T-helper 2 cell treated with Interferon-gamma antibody and Interleukin-4, amounts not matched to agents 5 μg/mL and 100 μg/mL, for 36 hours (primary cell): Measurements from ENCODE around the gene CCND3.

Experiments
- DNase-seq: peaks from one replicate; pipeline ENCODE4 v3.0.0; 2021; ENCODE audit warnings: low spot score
- H3K27ac Mint-ChIP-seq: one replicate; pipeline ENCODE4 v1.8.0; 2021; ENCODE audit warnings: mild to moderate bottlenecking, mixed read lengths
- H3K27me3 Mint-ChIP-seq: one replicate; pipeline ENCODE4 v1.8.0; 2021; ENCODE audit warnings: low read depth, mixed read lengths
- H3K36me3 Mint-ChIP-seq: one replicate; pipeline ENCODE4 v1.8.0; 2021; ENCODE audit warnings: low read depth, mixed read lengths
- H3K4me1 Mint-ChIP-seq: one replicate; pipeline ENCODE4 v1.8.0; 2021; ENCODE audit warnings: low read depth, mixed read lengths
- H3K4me3 Mint-ChIP-seq: one replicate; pipeline ENCODE4 v1.8.0; 2022; ENCODE audit warnings: mild to moderate bottlenecking, moderate library complexity, mixed read lengths
- H3K9me3 Mint-ChIP-seq: one replicate; pipeline ENCODE4 v1.8.0; 2021; ENCODE audit warnings: mixed read lengths

The CCND3 gene

GRCh38 chr6:41927253-41927652 is 14.4 kb downstream of the CCND3 start:
- Mint-ChIP-seq H3K27ac (no peak overlapping the region), H3K27me3 (no peaks in the 10 kb centered on the region), H3K36me3 (peaks cover 63% of the 10 kb centered on the region), H3K4me1 (peaks cover 33% of the 10 kb centered on the region), H3K4me3 (no peak overlapping the region), H3K9me3 (no peaks in the 10 kb centered on the region)
- no peak for DNase-seq

- Mint-ChIP-seq H3K9me3 (no peaks in the 10 kb centered on the region), H3K36me3 (peaks cover 33% of the 10 kb centered on the region), H3K27me3 (no peaks in the 10 kb centered on the region), H3K4me1 (peaks cover 37% of the 10 kb centered on the region), H3K27ac (peak overlapping the region; percentile 98), H3K4me3 (peak overlapping the region; percentile 99)
- no peak for DNase-seq
Measured at GRCh38 chr6:41922154-41922553, 19.5 kb downstream of the CCND3 start.

GRCh38 chr6:41921712-41921998 is 20.0 kb downstream of the CCND3 start:
- no peaks in the 10 kb centered on the region for H3K9me3 Mint-ChIP-seq
- H3K27me3 Mint-ChIP-seq, result no peaks in the 10 kb centered on the region
- H3K27ac Mint-ChIP-seq, result peak overlapping the region; percentile 98
- H3K36me3 Mint-ChIP-seq, result peaks cover 33% of the 10 kb centered on the region
- no peak for DNase-seq
- peak overlapping the region; percentile 99 for H3K4me3 Mint-ChIP-seq
- H3K4me1 Mint-ChIP-seq, result peaks cover 37% of the 10 kb centered on the region

- no peaks in the 10 kb centered on the region for H3K9me3 Mint-ChIP-seq
- peak; percentile 92 for DNase-seq
- peak within 1 kb of the TSS; percentile 98 for H3K27ac Mint-ChIP-seq
- no peaks in the 10 kb centered on the region for H3K27me3 Mint-ChIP-seq
- H3K4me3 Mint-ChIP-seq, result peak within 1 kb of the TSS; percentile 99
- H3K36me3 Mint-ChIP-seq, result peaks cover 35% of the 10 kb centered on the region
- H3K4me1 Mint-ChIP-seq, result peaks cover 37% of the 10 kb centered on the region
Measured at GRCh38 chr6:41920921-41921711, 20.5 kb downstream of the CCND3 start, which contains the start of the genes BYSL and MED20. BYSL (plus strand) TSS chr6:41921499; CDS start chr6:41921563, 64 bp downstream. MED20 (minus strand) TSS chr6:41921139; CDS start chr6:41921018, 121 bp downstream.

- Mint-ChIP-seq H3K4me1 (peaks cover 28% of the 10 kb centered on the region), H3K36me3 (peaks cover 22% of the 10 kb centered on the region), H3K9me3 (no peaks in the 10 kb centered on the region), H3K27me3 (no peaks in the 10 kb centered on the region), H3K27ac (no peak overlapping the region), H3K4me3 (no peak overlapping the region)
- no peak for DNase-seq
Measured at GRCh38 chr6:41917528-41917927, 24.1 kb downstream of the CCND3 start.

- H3K27ac Mint-ChIP-seq, result peak overlapping the region; percentile 41
Measured at GRCh38 chr6:41914869-41915530, 26.6 kb downstream of the CCND3 start.

GRCh38 chr6:41914343-41914742 is 27.3 kb downstream of the CCND3 start:
- Mint-ChIP-seq H3K27me3 (no peaks in the 10 kb centered on the region), H3K4me3 (no peak overlapping the region), H3K9me3 (no peaks in the 10 kb centered on the region), H3K4me1 (peaks cover 20% of the 10 kb centered on the region), H3K27ac (no peak overlapping the region), H3K36me3 (peaks cover 25% of the 10 kb centered on the region)
- no peak for DNase-seq

More at GRCh38 chr6:41914869-41915530, 26.6 kb downstream of the CCND3 start:
- Mint-ChIP-seq H3K4me1 (peaks cover 17% of the 10 kb centered on the region), H3K4me3 (no peak overlapping the region), H3K9me3 (no peaks in the 10 kb centered on the region), H3K27me3 (no peaks in the 10 kb centered on the region), H3K36me3 (peaks cover 23% of the 10 kb centered on the region)
- no peak for DNase-seq

- peaks cover 42% of the 10 kb centered on the region for H3K36me3 Mint-ChIP-seq
- no peak overlapping the region for H3K27ac Mint-ChIP-seq
- H3K4me3 Mint-ChIP-seq, result no peak overlapping the region
Measured at GRCh38 chr6:41909727-41910126, 31.9 kb downstream of the CCND3 start.

GRCh38 chr6:41901882-41902519 is 39.6 kb downstream of the CCND3 start:
- H3K4me3 Mint-ChIP-seq, result no peak overlapping the region
- no peaks in the 10 kb centered on the region for H3K9me3 Mint-ChIP-seq
- peaks cover 25% of the 10 kb centered on the region for H3K36me3 Mint-ChIP-seq
- no peak overlapping the region for H3K27ac Mint-ChIP-seq
- no peaks in the 10 kb centered on the region for H3K27me3 Mint-ChIP-seq
- DNase-seq, result peak; percentile 32
- peaks cover 14% of the 10 kb centered on the region for H3K4me1 Mint-ChIP-seq

More at GRCh38 chr6:41909727-41910126, 31.9 kb downstream of the CCND3 start:
- H3K27me3 Mint-ChIP-seq, result no peaks in the 10 kb centered on the region
- H3K9me3 Mint-ChIP-seq, result no peaks in the 10 kb centered on the region
- DNase-seq, result no peak
- peaks cover 21% of the 10 kb centered on the region for H3K4me1 Mint-ChIP-seq

- H3K4me3 Mint-ChIP-seq, result no peak overlapping the region
- H3K27ac Mint-ChIP-seq, result no peak overlapping the region
- H3K9me3 Mint-ChIP-seq, result no peaks in the 10 kb centered on the region
- peaks cover 17% of the 10 kb centered on the region for H3K36me3 Mint-ChIP-seq
- H3K4me1 Mint-ChIP-seq, result peaks cover 23% of the 10 kb centered on the region
- no peaks in the 10 kb centered on the region for H3K27me3 Mint-ChIP-seq
- DNase-seq, result no peak
Measured at GRCh38 chr6:41900861-41901260, 40.7 kb downstream of the CCND3 start.

GRCh38 chr6:41896281-41896680 is 45.3 kb downstream of the CCND3 start:
- Mint-ChIP-seq H3K27me3 (no peaks in the 10 kb centered on the region), H3K4me3 (no peak overlapping the region), H3K36me3 (peaks cover 3% of the 10 kb centered on the region), H3K4me1 (peaks cover 17% of the 10 kb centered on the region), H3K27ac (peak overlapping the region; percentile 86), H3K9me3 (no peaks in the 10 kb centered on the region)
- no peak for DNase-seq

GRCh38 chr6:41895300-41896233 is 46.0 kb downstream of the CCND3 start, which contains the start of gene USP49:
USP49 (minus strand) TSS chr6:41895375; CDS start chr6:41806983, 88,392 bp downstream.
- Mint-ChIP-seq H3K27ac (peak within 1 kb of the TSS; percentile 86), H3K4me3 (no peak within 1 kb of the TSS), H3K36me3 (no peaks in the 10 kb centered on the region), H3K27me3 (no peaks in the 10 kb centered on the region), H3K4me1 (peaks cover 17% of the 10 kb centered on the region), H3K9me3 (no peaks in the 10 kb centered on the region)
- DNase-seq, result peak; percentile 87
